Osteoblast (primary cell): ENCODE measurements around the gene CHRNG. TPM values are rescaled to one million over a fixed set of nuclear protein-coding genes. Genes with fewer than 3 reads are reported as not detected.

Experiments
- DNase-seq: peaks from one replicate; pipeline ENCODE4 v3.0.0; 2011; ENCODE audit warnings: low spot score, mixed read lengths; ENCODE audit not compliant: insufficient read length; ENCODE audit errors: missing footprints
- H2AFZ ChIP-seq: 2 replicates; pipeline ENCODE4 v1.6.0; 2011; ENCODE audit warnings: mild to moderate bottlenecking, low read length
- H3K27ac ChIP-seq: 2 replicates; pipeline ENCODE4 v1.5.1; 2011; ENCODE audit warnings: mild to moderate bottlenecking, low read depth, low read length, moderate library complexity
- H3K27me3 ChIP-seq: 2 replicates; pipeline ENCODE4 v1.6.0; 2012; ENCODE audit warnings: mild to moderate bottlenecking, control low read depth, inconsistent platforms, low read length, moderate library complexity; ENCODE audit not compliant: insufficient read depth
- H3K36me3 ChIP-seq: 2 replicates; pipeline ENCODE4 v1.5.1; 2011; ENCODE audit warnings: mild to moderate bottlenecking, low read length, control low read depth, moderate library complexity; ENCODE audit not compliant: insufficient read depth
- H3K4me1 ChIP-seq: 2 replicates; pipeline ENCODE4 v1.5.1; 2011; ENCODE audit warnings: mild to moderate bottlenecking, low read length, control low read depth, moderate library complexity; ENCODE audit not compliant: insufficient read depth
- H3K4me2 ChIP-seq: 2 replicates; pipeline ENCODE4 v1.6.0; 2011; ENCODE audit warnings: mild to moderate bottlenecking, low read length; ENCODE audit not compliant: insufficient read depth
- H3K4me3 ChIP-seq: fragments of 200-600 bp; sonication (generic); 3 replicates; pipeline ENCODE4 v1.5.1; 2012; ENCODE audit warnings: mild to moderate bottlenecking, low read length, inconsistent platforms; ENCODE audit not compliant: insufficient read depth
- H3K79me2 ChIP-seq: 2 replicates; pipeline ENCODE4 v1.6.0; 2012; ENCODE audit warnings: mild to moderate bottlenecking, low read length, control low read depth, inconsistent platforms; ENCODE audit not compliant: insufficient read depth
- H3K9me3 ChIP-seq: 2 replicates; pipeline ENCODE4 v1.5.1; 2011; ENCODE audit warnings: low read depth, low read length, control low read depth
- H4K20me1 ChIP-seq: 2 replicates; pipeline ENCODE4 v1.6.0; 2012; ENCODE audit warnings: mild to moderate bottlenecking, low read length, control low read depth; ENCODE audit not compliant: insufficient read depth
- CTCF ChIP-seq: IDR thresholded peaks from 2 replicates; pipeline ENCODE4 v1.5.1; 2011; ENCODE audit warnings: mild to moderate bottlenecking, low read depth, low read length, moderate library complexity; ENCODE audit errors: extremely low read depth
- total RNA-seq: library from RNA; depleted of rRNA; stranded (reverse); fragments of >200 nt; gene quantifications from 2 replicates; pipeline ENCODE4 v1.2.3, GENCODE V29; 2012

CHRNG gene
- total RNA-seq, 1 donor = not detected

DNA sequence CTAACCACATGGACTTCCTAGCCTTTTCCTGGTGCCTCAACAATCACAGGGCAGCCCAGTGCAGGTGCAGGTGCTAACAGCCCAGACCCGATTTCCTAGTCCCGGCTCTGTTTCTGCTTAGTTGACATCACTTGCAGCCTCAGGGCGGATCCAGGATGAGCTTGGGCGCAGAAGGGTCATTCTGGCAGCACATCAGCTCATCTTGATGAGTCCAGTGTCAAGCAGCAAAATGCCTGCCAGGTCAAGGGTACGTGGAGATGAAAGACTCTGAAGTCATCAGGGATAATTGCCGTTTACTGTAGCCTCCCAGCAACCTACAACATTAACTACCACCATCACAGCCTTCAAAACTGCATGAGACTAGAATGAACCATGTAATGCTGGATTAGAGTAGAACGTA, 54.5 kb downstream of the CHRNG start:
- Histone ChIP-seq H3K79me2 (no peaks in the 10 kb centered on the region), H3K36me3 (no peaks in the 10 kb centered on the region), H3K4me3 (no peak overlapping the region)

More for the DNA sequence above, 54.5 kb downstream of the CHRNG start:
- Histone ChIP-seq H4K20me1 (no peaks in the 10 kb centered on the region), H3K4me1 (peaks cover 14% of the 10 kb centered on the region), H3K27ac (no peak overlapping the region), H2AFZ (no peak overlapping the region), H3K27me3 (no peaks in the 10 kb centered on the region), H3K9me3 (no peaks in the 10 kb centered on the region), H3K4me2 (no peak overlapping the region)
- TF ChIP-seq CTCF = no peak
- peak; percentile 37 for DNase-seq

Other genes with a start within 250 kb of the CHRNG start
- not detected in 2 replicates for gene ALPP, start 160.9 kb upstream of the CHRNG start, total RNA-seq
- gene ALPG, start 132.8 kb upstream of the CHRNG start, total RNA-seq = not detected in 2 replicates
- not detected in 2 replicates for gene ALPI, start 83.5 kb upstream of the CHRNG start, total RNA-seq
- not detected in 2 replicates for gene ECEL1, start 51.9 kb upstream of the CHRNG start, total RNA-seq
- not detected in 2 replicates for gene PRSS56, start 19.3 kb upstream of the CHRNG start, total RNA-seq
- not detected in 2 replicates for gene CHRND, start 13.5 kb upstream of the CHRNG start, total RNA-seq
- 5.8 and 6.8 TPM in 2 replicates for gene TIGD1, start 10.9 kb downstream of the CHRNG start, total RNA-seq
- gene EIF4E2, start 11.0 kb downstream of the CHRNG start, total RNA-seq = 70.6 and 83.7 TPM in 2 replicates
- 2.4 and 3.6 TPM in 2 replicates for gene EFHD1, start 93.9 kb downstream of the CHRNG start, total RNA-seq
- 57.2 and 60.7 TPM in 2 replicates for gene GIGYF2, start 157.6 kb downstream of the CHRNG start, total RNA-seq
- gene KCNJ13, start 236.9 kb downstream of the CHRNG start, total RNA-seq = not detected in 2 replicates